BE2C (cell line): ENCODE measurements around the gene PLEKHH2.

Experiments
- DNase-seq: peaks from one replicate; pipeline ENCODE4 v3.0.0-alpha.2; 2020
- H3K27me3 ChIP-seq: fragments of 250-450 bp; sonication (Bioruptor Pico); 2 replicates; pipeline ENCODE4 v1.5.1; 2020; ENCODE audit warnings: mild to moderate bottlenecking
- H3K36me3 ChIP-seq: fragments of 250-450 bp; sonication (Bioruptor Pico); 2 replicates; pipeline ENCODE4 v1.5.1; 2020; ENCODE audit warnings: mild to moderate bottlenecking
- H3K4me1 ChIP-seq: fragments of 250-450 bp; sonication (Bioruptor Pico); 2 replicates; pipeline ENCODE4 v1.5.1; 2020
- H3K4me3 ChIP-seq: 2 replicates; pipeline ENCODE4 v1.5.1; 2011; ENCODE audit warnings: low read depth, low read length
- H3K9me3 ChIP-seq: fragments of 250-450 bp; sonication (Bioruptor Pico); 2 replicates; pipeline ENCODE4 v1.5.1; 2020
- CTCF ChIP-seq: IDR thresholded peaks from 2 replicates; pipeline ENCODE4 v1.5.1; 2012; ENCODE audit warnings: mild to moderate bottlenecking, low read depth, low read length

The PLEKHH2 gene

DNA sequence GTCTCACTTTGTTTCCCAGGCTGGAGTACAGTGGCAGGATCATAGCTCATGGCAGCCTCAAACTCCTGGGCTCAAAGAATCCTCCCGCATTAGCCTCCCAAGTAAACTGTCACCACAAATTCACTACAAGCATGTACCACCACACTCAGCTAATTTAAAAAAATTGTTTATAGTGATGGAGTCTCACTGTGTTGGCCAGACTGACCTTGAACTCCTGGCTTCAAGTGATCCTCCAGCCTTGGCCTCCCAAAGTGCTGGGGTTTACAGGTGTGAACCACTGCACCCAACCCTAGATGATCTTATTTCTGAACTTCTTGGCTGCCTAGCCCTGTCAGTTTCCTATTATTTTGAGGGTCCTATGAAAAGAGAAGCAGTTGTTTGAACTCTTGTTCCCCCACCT, 151.6 kb downstream of the PLEKHH2 start:
- H3K27me3 ChIP-seq: no peaks in the 10 kb centered on the region
- TF ChIP-seq CTCF: no peak

DNA sequence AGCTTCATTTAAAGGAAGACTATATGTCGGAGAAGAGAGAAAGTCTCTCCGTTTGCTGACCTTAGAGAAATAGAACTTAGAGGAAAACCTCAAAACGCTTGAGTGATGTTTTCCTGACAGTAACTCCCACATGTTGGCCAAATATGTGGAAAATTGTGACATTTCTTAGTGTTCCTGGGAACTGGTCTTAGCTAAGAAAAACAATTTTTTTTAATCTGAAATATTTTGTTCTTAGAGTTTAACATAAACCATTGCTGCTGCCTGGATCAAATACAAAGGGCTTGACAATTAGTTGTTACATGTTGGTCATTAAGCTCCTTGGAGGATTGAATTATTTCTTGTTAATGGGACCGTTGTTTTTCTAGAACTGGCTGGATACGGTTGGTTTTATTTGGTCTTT, 153.1 kb downstream of the PLEKHH2 start:
- no peak for DNase-seq
- Histone ChIP-seq H3K4me1 (no peaks in the 10 kb centered on the region), H3K36me3 (no peaks in the 10 kb centered on the region), H3K27me3 (no peaks in the 10 kb centered on the region), H3K4me3 (no peak overlapping the region), H3K9me3 (no peaks in the 10 kb centered on the region)
- TF ChIP-seq CTCF: no peak

More for the DNA sequence above, 151.6 kb downstream of the PLEKHH2 start:
- no peaks in the 10 kb centered on the region for H3K9me3 ChIP-seq
- DNase-seq: no peak
- H3K36me3 ChIP-seq: no peaks in the 10 kb centered on the region
- H3K4me3 ChIP-seq: no peak overlapping the region
- H3K4me1 ChIP-seq: no peaks in the 10 kb centered on the region

DNA sequence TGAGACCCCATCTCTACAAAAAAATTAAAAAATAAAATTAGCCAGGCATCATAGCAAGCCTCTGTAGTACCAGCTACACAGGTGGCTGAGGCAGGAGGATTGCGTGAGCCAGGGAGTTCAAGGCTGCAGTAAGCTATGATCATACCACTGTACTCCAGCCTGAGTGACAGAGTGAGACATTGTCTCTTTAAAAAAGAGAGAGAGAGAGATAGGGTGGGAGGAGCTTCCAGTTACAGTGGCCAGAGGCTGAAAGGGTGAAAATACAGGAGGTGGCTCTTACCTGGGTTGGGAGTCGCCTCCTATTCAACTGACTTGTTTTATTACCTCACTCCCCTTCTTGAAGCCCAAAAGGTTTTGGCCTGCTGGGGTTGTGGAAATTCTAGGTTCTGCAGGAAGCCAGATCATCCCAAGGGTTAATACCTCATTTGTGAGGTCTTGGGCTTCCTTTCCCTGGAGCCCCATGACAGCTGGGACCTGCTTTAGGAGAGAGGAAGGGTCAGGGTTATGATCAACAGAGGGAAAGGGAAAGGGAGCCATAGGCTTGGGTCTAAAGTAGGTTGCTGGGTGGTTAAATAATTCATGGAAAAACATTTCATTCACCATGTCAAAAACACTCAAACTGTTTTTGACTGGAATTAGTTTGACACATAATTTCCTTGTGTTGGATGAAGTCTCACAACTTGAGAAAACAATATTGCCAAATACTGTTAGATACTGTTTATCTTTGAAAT, 154.1 kb downstream of the PLEKHH2 start:
- Histone ChIP-seq H3K4me1 (no peaks in the 10 kb centered on the region), H3K27me3 (no peaks in the 10 kb centered on the region), H3K36me3 (no peaks in the 10 kb centered on the region), H3K4me3 (no peak overlapping the region), H3K9me3 (no peaks in the 10 kb centered on the region)
- no peak for DNase-seq
- no peak for TF ChIP-seq CTCF

- Histone ChIP-seq H3K36me3 (no peaks in the 10 kb centered on the region), H3K27me3 (no peaks in the 10 kb centered on the region), H3K4me3 (no peak overlapping the region), H3K4me1 (no peaks in the 10 kb centered on the region), H3K9me3 (no peaks in the 10 kb centered on the region)
- TF ChIP-seq CTCF: no peak
- no peak for DNase-seq
These were observed 155.6 kb downstream of the PLEKHH2 start for GRCh38 chr2:43792653-43793052.

GRCh38 chr2:43794956-43795355, 157.9 kb downstream of the PLEKHH2 start:
- H3K4me1 ChIP-seq: no peaks in the 10 kb centered on the region
- no peaks in the 10 kb centered on the region for H3K9me3 ChIP-seq
- H3K36me3 ChIP-seq: no peaks in the 10 kb centered on the region
- H3K27me3 ChIP-seq: no peaks in the 10 kb centered on the region
- H3K4me3 ChIP-seq: no peak overlapping the region
- no peak for TF ChIP-seq CTCF
- DNase-seq: no peak

GRCh38 chr2:43796206-43796605, 159.1 kb downstream of the PLEKHH2 start:
- H3K36me3 ChIP-seq: no peaks in the 10 kb centered on the region
- H3K27me3 ChIP-seq: no peaks in the 10 kb centered on the region
- no peak overlapping the region for H3K4me3 ChIP-seq
- TF ChIP-seq CTCF: no peak
- no peaks in the 10 kb centered on the region for H3K4me1 ChIP-seq
- no peak for DNase-seq
- H3K9me3 ChIP-seq: no peaks in the 10 kb centered on the region
